ENCODE data around the gene NACC2.
A peak's percentile ranks its signal among the peaks of the same experiment; 100 is the strongest.
"Not testable (repeated sequence)": the region's sequence is repeated elsewhere in the genome, so short reads cannot be mapped to it uniquely, and the experiment has no call there.

Gene NACC2

DNA sequence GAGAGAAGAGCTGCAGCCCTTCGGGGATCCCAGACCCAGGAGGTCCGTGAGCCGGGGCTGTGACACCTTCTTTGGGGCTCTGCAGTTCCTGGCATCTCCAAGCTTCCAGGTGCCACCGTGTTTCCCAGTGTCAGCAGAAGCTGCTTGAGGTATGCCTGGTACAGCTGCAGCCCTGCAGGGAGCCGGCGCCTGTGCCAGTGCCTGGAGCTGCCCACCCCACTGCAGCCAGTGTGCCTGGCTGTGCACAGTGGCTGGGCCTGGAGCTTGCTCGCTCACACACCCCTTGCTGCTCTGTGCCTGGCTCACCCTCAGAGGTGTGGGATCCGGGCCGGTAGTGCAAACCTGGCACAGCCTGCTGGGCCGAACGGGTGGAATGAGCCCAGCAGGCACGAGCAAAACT, 65.5 kb downstream of the NACC2 start (continued):
- TF ChIP-seq, protein P1, sequence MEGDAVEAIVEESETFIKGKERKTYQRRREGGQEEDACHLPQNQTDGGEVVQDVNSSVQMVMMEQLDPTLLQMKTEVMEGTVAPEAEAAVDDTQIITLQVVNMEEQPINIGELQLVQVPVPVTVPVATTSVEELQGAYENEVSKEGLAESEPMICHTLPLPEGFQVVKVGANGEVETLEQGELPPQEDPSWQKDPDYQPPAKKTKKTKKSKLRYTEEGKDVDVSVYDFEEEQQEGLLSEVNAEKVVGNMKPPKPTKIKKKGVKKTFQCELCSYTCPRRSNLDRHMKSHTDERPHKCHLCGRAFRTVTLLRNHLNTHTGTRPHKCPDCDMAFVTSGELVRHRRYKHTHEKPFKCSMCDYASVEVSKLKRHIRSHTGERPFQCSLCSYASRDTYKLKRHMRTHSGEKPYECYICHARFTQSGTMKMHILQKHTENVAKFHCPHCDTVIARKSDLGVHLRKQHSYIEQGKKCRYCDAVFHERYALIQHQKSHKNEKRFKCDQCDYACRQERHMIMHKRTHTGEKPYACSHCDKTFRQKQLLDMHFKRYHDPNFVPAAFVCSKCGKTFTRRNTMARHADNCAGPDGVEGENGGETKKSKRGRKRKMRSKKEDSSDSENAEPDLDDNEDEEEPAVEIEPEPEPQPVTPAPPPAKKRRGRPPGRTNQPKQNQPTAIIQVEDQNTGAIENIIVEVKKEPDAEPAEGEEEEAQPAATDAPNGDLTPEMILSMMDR (tag by site-specific recombination; IDR thresholded peaks at IDR 0.05): no peak
- TF ChIP-seq ZNF24 (tag by site-specific recombination; IDR thresholded peaks at IDR 0.05) (no peak), BCL11A (tag by site-specific recombination; IDR thresholded peaks at IDR 0.05; ENCODE audit: low read depth) (no peak), ZSCAN23 (tag by site-specific recombination; IDR thresholded peaks at IDR 0.05) (no peak), ZNF174 (tag by site-specific recombination; IDR thresholded peaks at IDR 0.05) (no peak), ZBTB17 (tag by site-specific recombination; IDR thresholded peaks at IDR 0.05) (no peak)

DNA sequence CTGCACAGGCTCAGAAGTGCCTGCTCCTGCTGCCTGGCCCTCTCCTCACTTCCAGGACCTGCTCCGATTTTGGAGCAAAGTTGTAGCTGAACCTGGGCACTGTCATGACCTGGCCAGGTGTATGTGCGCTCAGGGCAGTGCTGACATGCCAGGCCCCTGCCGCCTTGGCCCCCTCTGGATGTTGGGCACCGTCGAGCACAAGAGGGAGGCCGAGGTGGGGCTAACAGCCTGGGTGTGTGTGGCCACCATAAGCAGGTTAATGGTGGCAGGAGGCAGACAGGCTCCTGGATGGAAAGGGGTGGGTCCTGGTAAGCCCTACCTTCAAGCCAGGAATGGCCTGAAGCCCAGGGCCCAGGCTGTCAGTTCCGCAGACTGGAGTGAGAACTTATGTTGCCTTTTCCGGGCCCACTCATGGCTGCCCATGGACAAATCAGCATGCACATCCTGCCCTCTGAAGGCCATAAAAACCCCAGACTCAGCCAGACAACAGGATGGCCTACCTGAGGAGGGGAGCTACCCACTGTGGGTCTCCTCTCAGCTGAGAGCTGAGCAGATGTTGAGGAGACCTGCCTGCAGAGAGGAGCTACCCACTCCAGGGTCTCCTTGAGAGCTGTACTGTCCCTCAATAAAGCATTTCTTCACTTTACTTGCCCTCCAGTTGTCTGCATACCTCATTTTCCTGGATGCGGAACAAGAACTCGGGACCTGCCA, 66.2 kb downstream of the NACC2 start:
- Histone ChIP-seq H3K36me3 (ENCODE audit: control insufficient read depth in 2 of 2, insufficient read depth in 1 of 2, low read length in 2 of 2) (peaks cover 0 to 38% of the 10 kb centered on the region in 2 experiments; a peak in 2 of 3 replicates), H3K27ac (ENCODE audit: extremely low read depth, low read depth, low read length) (no peak overlapping the region), H3K9me3 (ENCODE audit: control insufficient read depth, insufficient read depth, low read depth, low read length) (no peaks in the 10 kb centered on the region), H3K4me3 (ENCODE audit: low read depth, low read length) (no peak overlapping the region), H3K4me1 (ENCODE audit: control insufficient read depth, insufficient read depth, low read length) (no peaks in the 10 kb centered on the region)
- TF ChIP-seq ZNF48 (tag by site-specific recombination; IDR thresholded peaks at IDR 0.05) (no peak), SETDB1 (IDR thresholded peaks at IDR 0.05; ENCODE audit: insufficient read length, low read length) (peak; percentile 85), ZNF211 (tag by site-specific recombination; IDR thresholded peaks at IDR 0.05; ENCODE audit: low read depth) (no peak)
- TF ChIP-seq, protein P2, sequence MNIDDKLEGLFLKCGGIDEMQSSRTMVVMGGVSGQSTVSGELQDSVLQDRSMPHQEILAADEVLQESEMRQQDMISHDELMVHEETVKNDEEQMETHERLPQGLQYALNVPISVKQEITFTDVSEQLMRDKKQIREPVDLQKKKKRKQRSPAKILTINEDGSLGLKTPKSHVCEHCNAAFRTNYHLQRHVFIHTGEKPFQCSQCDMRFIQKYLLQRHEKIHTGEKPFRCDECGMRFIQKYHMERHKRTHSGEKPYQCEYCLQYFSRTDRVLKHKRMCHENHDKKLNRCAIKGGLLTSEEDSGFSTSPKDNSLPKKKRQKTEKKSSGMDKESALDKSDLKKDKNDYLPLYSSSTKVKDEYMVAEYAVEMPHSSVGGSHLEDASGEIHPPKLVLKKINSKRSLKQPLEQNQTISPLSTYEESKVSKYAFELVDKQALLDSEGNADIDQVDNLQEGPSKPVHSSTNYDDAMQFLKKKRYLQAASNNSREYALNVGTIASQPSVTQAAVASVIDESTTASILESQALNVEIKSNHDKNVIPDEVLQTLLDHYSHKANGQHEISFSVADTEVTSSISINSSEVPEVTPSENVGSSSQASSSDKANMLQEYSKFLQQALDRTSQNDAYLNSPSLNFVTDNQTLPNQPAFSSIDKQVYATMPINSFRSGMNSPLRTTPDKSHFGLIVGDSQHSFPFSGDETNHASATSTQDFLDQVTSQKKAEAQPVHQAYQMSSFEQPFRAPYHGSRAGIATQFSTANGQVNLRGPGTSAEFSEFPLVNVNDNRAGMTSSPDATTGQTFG (tag by site-specific recombination; IDR thresholded peaks at IDR 0.05; ENCODE audit: borderline replicate concordance): no peak
- ChIA-PET CTCF (no interaction called here), POLR2A (interaction anchor here (0.5 kb wide), 1 partner anchor 75 kb away, joined by 5 read pairs; no protein-coding TSS in a partner anchor)

DNA sequence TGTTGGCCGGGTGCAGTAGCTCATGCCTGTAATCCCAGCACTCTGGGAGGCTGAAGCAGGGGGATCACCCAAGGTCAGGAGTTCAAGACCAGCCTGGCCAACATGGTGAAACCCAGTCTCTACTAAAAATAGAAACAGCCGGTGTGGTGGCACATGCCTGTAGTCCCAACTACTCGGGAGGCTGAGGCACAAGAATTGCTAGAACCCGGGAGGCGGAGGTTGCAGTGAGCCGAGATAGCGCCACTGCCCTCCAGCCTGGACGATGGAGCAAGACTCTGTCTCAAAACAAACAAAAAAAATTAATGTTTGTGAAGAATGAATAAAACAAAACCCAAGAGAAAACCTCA, 68.2 kb downstream of the NACC2 start:
- POLR2A ChIA-PET; H3K4me1 ChIP-seq (ENCODE audit: control insufficient read depth, insufficient read depth, low read length); CTCF ChIA-PET: not testable (repeated sequence)

DNA sequence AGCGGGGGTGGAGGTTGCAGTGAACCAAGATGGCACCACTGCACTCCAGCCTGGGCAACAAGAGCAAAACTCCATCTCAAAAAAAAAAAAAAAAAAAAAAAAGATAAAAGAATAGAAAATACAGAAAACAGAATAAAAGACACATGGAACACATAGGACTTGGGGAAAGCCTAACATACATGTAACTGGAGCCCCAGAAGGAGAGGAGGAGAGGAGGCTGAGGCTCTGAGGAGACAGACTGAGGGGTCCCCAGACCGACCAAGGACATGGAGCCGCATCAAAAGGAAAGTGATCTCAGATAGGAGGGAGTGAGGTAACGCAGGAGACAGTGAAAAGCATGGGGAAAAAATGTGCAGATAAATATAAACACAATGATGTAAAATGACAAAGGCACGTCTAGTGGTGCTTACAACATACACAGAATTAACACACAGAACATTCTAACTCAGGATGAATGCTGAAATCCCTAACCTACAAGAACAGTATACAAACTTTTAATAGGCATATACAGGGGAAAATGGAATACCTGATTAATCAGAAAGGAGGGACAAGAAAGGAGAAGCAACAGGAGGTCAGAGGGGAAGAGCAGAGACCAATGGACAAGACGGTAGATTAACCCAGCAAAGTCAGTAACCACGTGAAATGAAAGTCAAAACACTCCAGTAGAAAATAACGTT, 68.7 kb downstream of the NACC2 start:
- ChIA-PET POLR2A (interaction anchor here (0.7 kb wide), 1 partner anchor 139 kb away, joined by 6 read pairs; no protein-coding TSS in a partner anchor), CTCF (no interaction called here)
- Histone ChIP-seq H3K9me3 (ENCODE audit: control insufficient read depth, insufficient read depth, low read depth, low read length) (no peaks in the 10 kb centered on the region), H3K36me3 (ENCODE audit: control insufficient read depth in 2 of 2, insufficient read depth in 1 of 2, low read length in 2 of 2) (peaks cover 0 to 37% of the 10 kb centered on the region in 2 experiments; a peak in 1 of 3 replicates), H3K27ac (ENCODE audit: extremely low read depth, low read depth, low read length) (no peak overlapping the region), H3K4me1 (ENCODE audit: control insufficient read depth, insufficient read depth, low read length) (no peaks in the 10 kb centered on the region), H3K4me3 (ENCODE audit: low read depth, low read length) (no peak overlapping the region)
- TF ChIP-seq ZSCAN16 (tag by site-specific recombination; IDR thresholded peaks at IDR 0.05): no peak
- TF ChIP-seq SCRT2 (tag by site-specific recombination; IDR thresholded peaks at IDR 0.05): peak; percentile 63
- peak; percentile 78 for TF ChIP-seq ZNF133 (tag by site-specific recombination; IDR thresholded peaks at IDR 0.05)

More for the DNA sequence above, 68.2 kb downstream of the NACC2 start:
- not testable (repeated sequence) for H3K27ac ChIP-seq (ENCODE audit: extremely low read depth, low read depth, low read length); H3K4me3 ChIP-seq (ENCODE audit: low read depth, low read length); H3K9me3 ChIP-seq (ENCODE audit: control insufficient read depth, insufficient read depth, low read depth, low read length)
- H3K36me3 ChIP-seq (ENCODE audit: control insufficient read depth in 2 of 2, insufficient read depth in 1 of 2, low read length in 2 of 2): peaks cover 0 to 42% of the 10 kb centered on the region in 2 experiments; a peak in 1 of 3 replicates

Measured in HEK293 (cell line).